Measurements from ENCODE around the gene EIF4A3.
A peak's percentile ranks its signal among the peaks of the same experiment; 100 is the strongest.

The EIF4A3 gene

GRCh38 chr17:80118601-80119270, 28.2 kb downstream of the EIF4A3 start:
- peak in 2 of 42 donors; percentile 9 to 19 for DNase-seq
- intact Hi-C loops (cut with DNase I): no loop called here

GRCh38 chr17:80117491-80118401, 29.2 kb downstream of the EIF4A3 start:
- intact Hi-C loops (cut with DNase I): no loop called here
- peak in 2 of 42 donors; percentile 7 to 25 for DNase-seq

- intact Hi-C loops (cut with DNase I): no loop called here
- DNase-seq: peak in 2 of 42 donors; percentile 27 to 32
Measured at GRCh38 chr17:80116921-80117380, 30.0 kb downstream of the EIF4A3 start.

GRCh38 chr17:80116276-80116920, 30.5 kb downstream of the EIF4A3 start:
- intact Hi-C loops (cut with DNase I): no loop called here
- peak in 1 of 42 donors; percentile 18 for DNase-seq

GRCh38 chr17:80115159-80115558, 31.8 kb downstream of the EIF4A3 start:
- intact Hi-C loops (cut with DNase I): no loop called here
- DNase-seq: no peak

- DNase-seq: peak in 1 of 42 donors; percentile 7
- intact Hi-C loops (cut with DNase I): no loop called here
Measured at GRCh38 chr17:80114758-80115157, 32.2 kb downstream of the EIF4A3 start.

- DNase-seq: peak in 2 of 42 donors; percentile 18 to 22
Measured at GRCh38 chr17:80113033-80113484, 33.9 kb downstream of the EIF4A3 start.

GRCh38 chr17:80112471-80113032, 34.4 kb downstream of the EIF4A3 start:
- intact Hi-C loops (cut with DNase I): no loop called here
- DNase-seq: peak in 4 of 42 donors; percentile 10 to 27 (median 17)

More at GRCh38 chr17:80113033-80113484, 33.9 kb downstream of the EIF4A3 start:
- intact Hi-C loops (cut with DNase I): no loop called here

- intact Hi-C loops (cut with DNase I): no loop called here
- peak in 3 of 42 donors; percentile 15 to 22 (median 20) for DNase-seq
Measured at GRCh38 chr17:80111702-80112470, 35.0 kb downstream of the EIF4A3 start.

GRCh38 chr17:80110927-80111701, 35.8 kb downstream of the EIF4A3 start:
- intact Hi-C loops (cut with DNase I): no loop called here
- DNase-seq: peak in 5 of 42 donors; percentile 6 to 20 (median 16)

- intact Hi-C loops (cut with DNase I): no loop called here
- peak in 5 of 42 donors; percentile 4 to 25 (median 23) for DNase-seq
Measured at GRCh38 chr17:80110447-80110812, 36.5 kb downstream of the EIF4A3 start.

- intact Hi-C loops (cut with DNase I): no loop called here
- peak in 6 of 42 donors; percentile 6 to 29 (median 18) for DNase-seq
Measured at GRCh38 chr17:80109713-80110446, 37.0 kb downstream of the EIF4A3 start.

GRCh38 chr17:80109066-80109660, 37.8 kb downstream of the EIF4A3 start:
- peak in 6 of 42 donors; percentile 5 to 21 (median 12) for DNase-seq
- intact Hi-C loops (cut with DNase I): no loop called here

- DNase-seq: peak in 6 of 42 donors; percentile 9 to 33 (median 18)
- intact Hi-C loops (cut with DNase I): no loop called here
Measured at GRCh38 chr17:80108036-80108971, 38.6 kb downstream of the EIF4A3 start.
